Neuron (in vitro differentiated cells): Measurements from ENCODE around the gene MACO1.

Source experiments
- H2AFZ ChIP-seq: one replicate; pipeline ENCODE4 v1.6.1; 2013; ENCODE audit warnings: low read depth, mild to moderate bottlenecking, inconsistent platforms, low read length, moderate library complexity
- H3K27me3 ChIP-seq: one replicate; pipeline ENCODE4 v1.6.1; 2013; ENCODE audit warnings: low read length; ENCODE audit not compliant: insufficient read depth
- H3K36me3 ChIP-seq: one replicate; pipeline ENCODE4 v1.6.1; 2013; ENCODE audit warnings: low read length; ENCODE audit not compliant: insufficient read depth
- H3K4me1 ChIP-seq: one replicate; pipeline ENCODE4 v1.6.1; 2013; ENCODE audit warnings: low read length; ENCODE audit not compliant: insufficient read depth
- H3K4me3 ChIP-seq: 2 replicates; pipeline ENCODE4 v1.5.1; 2013; ENCODE audit warnings: mild to moderate bottlenecking, low read length, moderate library complexity
- H3K9me3 ChIP-seq: one replicate; pipeline ENCODE4 v1.6.1; 2013; ENCODE audit warnings: low read length

The MACO1 gene

DNA sequence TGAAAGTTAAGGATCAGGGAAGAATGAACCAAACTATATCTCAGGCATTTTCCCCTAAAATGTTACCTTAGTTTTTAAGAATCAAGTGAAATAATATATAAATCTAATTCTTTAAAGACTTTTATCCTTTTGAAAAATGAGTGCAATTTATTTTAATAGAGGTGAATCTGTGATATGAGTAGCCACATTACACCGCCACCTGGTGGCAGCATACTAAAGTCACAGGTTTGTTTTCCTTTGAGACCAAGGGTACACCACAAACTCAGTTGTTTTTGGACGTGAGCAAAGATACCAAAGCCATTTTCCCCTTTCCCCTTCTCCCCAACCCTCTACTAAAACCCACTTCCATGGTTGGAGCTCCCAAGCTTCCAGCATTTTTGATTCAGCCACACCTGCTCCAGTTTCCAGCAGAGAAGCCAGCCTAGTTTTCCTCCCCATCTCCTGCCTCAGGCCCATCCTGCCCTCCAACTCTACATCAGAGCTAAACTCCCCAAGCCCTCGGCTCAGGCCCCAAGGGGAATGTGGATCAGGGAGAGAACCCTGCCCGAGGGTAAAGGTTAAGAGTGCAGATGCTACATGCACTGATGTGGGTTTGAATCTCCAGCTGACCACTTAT is 89.9 kb downstream of the MACO1 start:
- Histone ChIP-seq H2AFZ (no peak overlapping the region), H3K27me3 (no peaks in the 10 kb centered on the region), H3K9me3 (peaks cover 8% of the 10 kb centered on the region), H3K4me1 (peaks cover 12% of the 10 kb centered on the region), H3K4me3 (no peak overlapping the region), H3K36me3 (no peaks in the 10 kb centered on the region)

DNA sequence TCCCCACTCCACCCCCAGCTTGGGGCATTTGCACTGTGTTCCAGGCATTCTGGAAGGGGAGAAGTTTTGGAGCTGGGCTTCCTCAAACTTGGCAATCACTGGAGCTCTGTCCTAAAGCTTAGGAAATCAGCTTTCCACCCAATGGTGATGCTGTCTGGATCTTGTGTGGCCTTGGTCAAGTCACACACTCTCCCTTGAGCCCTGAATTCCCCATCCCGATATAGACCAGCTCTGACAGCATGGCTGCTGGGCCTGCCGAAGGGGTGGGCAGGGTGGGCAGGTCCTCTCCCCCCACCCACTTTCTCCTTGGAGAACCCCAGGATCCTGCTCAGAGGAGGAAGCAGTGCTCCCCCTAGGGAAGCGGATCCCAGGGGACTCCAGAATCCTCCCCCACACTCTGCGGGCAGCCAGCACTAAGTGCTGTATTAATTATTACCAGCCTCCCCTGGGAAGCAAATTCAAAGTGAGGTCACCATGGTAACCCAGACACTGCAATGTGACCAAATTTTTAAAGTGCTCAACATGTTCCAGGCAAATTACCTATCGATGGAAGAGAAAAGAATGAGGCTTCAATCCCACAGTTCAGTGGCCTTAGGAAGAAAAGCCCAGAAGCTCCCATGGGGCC is 91.4 kb downstream of the MACO1 start:
- Histone ChIP-seq H3K27me3 (no peaks in the 10 kb centered on the region), H3K4me1 (peaks cover 12% of the 10 kb centered on the region), H2AFZ (no peak overlapping the region), H3K4me3 (no peak overlapping the region), H3K36me3 (no peaks in the 10 kb centered on the region), H3K9me3 (peaks cover 8% of the 10 kb centered on the region)

GRCh38 chr1:25523542-25523941 is 92.8 kb downstream of the MACO1 start:
- Histone ChIP-seq H3K9me3 (peaks cover 8% of the 10 kb centered on the region), H3K4me3 (no peak overlapping the region), H3K27me3 (no peaks in the 10 kb centered on the region), H3K36me3 (no peaks in the 10 kb centered on the region), H3K4me1 (peaks cover 12% of the 10 kb centered on the region), H2AFZ (no peak overlapping the region)

GRCh38 chr1:25524568-25525360 is 94.1 kb downstream of the MACO1 start:
- Histone ChIP-seq H2AFZ (no peak overlapping the region), H3K27me3 (no peaks in the 10 kb centered on the region), H3K4me1 (peaks cover 12% of the 10 kb centered on the region)

GRCh38 chr1:25525361-25525688 is 94.6 kb downstream of the MACO1 start:
- Histone ChIP-seq H3K4me1 (peaks cover 12% of the 10 kb centered on the region), H3K4me3 (no peak overlapping the region), H3K36me3 (no peaks in the 10 kb centered on the region), H3K27me3 (no peaks in the 10 kb centered on the region), H2AFZ (no peak overlapping the region), H3K9me3 (peaks cover 8% of the 10 kb centered on the region)

More at GRCh38 chr1:25524568-25525360, 94.1 kb downstream of the MACO1 start:
- H3K36me3 ChIP-seq = no peaks in the 10 kb centered on the region
- H3K4me3 ChIP-seq = no peak overlapping the region
- H3K9me3 ChIP-seq = peaks cover 8% of the 10 kb centered on the region

DNA sequence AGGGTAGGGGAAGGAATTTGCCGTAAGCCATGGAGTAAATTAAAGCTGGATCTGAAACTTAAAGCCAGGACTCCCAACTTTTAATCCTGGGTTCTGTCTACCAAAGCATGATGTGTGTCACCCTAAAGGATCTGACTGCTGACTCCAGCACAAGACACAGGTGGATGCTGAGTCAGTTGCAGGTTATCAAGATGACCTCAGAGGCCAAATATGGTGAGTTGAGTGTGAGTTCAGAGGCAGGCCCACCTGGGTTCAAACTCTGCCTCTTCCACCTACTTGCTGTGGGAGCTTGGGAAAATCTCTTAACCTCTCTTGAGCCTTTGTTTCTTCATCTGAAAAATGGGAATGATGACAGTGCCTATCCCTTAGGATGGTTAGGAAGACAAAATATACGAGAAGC is 96.1 kb downstream of the MACO1 start:
- peaks cover 10% of the 10 kb centered on the region for H3K4me1 ChIP-seq
- no peak overlapping the region for H2AFZ ChIP-seq
- no peak overlapping the region for H3K4me3 ChIP-seq
- no peaks in the 10 kb centered on the region for H3K27me3 ChIP-seq
- peaks cover 8% of the 10 kb centered on the region for H3K9me3 ChIP-seq
- no peaks in the 10 kb centered on the region for H3K36me3 ChIP-seq

DNA sequence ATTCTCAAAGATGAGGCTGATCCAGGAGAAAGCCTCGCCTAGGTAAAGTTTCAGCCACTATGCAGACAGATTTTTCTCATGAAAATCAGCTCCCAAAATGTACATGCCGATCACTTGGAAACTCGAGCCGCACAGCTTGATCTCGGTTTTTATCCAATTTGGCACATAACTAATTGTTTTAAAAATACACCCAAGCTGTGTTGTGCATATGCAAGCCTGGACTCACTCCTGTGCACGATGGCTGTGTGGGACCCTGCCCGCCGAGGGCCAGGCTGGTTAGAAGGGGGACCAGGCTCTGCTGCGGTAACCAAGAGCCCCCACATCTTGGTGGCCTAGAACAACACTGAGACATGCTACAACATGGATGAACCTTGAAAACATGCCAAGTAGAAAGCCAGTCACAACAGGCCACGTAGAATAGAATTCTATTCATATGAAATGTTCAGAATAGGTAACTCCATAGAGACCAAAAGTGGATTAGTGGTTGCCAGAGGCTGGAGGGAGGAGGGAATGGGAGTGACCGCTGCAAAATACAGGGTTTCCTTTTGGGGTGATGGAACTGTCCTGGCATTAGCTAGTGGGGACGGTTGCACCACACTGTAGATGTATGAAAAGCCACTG is 96.6 kb downstream of the MACO1 start:
- H2AFZ ChIP-seq = no peak overlapping the region
- H3K36me3 ChIP-seq = no peaks in the 10 kb centered on the region
- H3K4me1 ChIP-seq = peaks cover 5% of the 10 kb centered on the region
- H3K4me3 ChIP-seq = no peak overlapping the region
- peaks cover 8% of the 10 kb centered on the region for H3K9me3 ChIP-seq
- no peaks in the 10 kb centered on the region for H3K27me3 ChIP-seq

- Histone ChIP-seq H3K36me3 (no peaks in the 10 kb centered on the region), H3K4me3 (no peak overlapping the region), H3K27me3 (peaks cover 4% of the 10 kb centered on the region), H2AFZ (no peak overlapping the region), H3K4me1 (no peaks in the 10 kb centered on the region), H3K9me3 (peaks cover 8% of the 10 kb centered on the region)
Observed at GRCh38 chr1:25527946-25528595, 97.4 kb downstream of the MACO1 start.

DNA sequence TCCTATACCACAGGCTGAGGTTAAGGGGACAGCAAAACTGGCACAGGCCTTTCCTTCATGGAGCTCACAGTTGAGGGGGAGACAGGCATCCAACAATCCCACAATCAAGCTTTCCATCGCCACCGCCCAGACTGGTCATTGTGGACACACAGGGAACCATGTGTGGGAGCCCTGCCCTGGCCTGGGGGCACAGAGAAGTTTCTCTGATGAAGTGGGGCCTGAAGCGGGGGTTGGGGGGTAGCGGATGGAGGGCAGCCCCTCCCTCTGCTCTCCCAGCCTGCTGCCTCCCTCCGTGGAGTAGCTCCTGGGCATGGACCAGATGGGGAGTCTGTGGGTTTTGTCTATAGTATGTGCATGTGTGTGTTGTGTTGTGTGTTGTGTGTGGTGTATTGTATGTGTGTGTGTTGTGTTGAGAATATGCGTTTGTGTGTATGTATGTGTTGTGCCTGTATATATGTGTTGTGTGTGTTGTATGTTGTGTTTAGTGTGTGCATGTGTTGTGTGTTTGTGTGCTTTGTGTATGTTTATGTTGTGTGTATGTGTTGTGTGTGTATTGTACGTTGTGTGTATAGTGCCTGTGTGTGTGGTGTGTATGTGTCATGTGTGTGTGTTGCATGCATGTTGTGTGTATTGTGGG is 98.3 kb downstream of the MACO1 start:
- Histone ChIP-seq H3K4me3 (no peak overlapping the region), H3K36me3 (no peaks in the 10 kb centered on the region), H3K4me1 (no peaks in the 10 kb centered on the region), H3K27me3 (peaks cover 4% of the 10 kb centered on the region), H3K9me3 (peaks cover 8% of the 10 kb centered on the region), H2AFZ (no peak overlapping the region)

DNA sequence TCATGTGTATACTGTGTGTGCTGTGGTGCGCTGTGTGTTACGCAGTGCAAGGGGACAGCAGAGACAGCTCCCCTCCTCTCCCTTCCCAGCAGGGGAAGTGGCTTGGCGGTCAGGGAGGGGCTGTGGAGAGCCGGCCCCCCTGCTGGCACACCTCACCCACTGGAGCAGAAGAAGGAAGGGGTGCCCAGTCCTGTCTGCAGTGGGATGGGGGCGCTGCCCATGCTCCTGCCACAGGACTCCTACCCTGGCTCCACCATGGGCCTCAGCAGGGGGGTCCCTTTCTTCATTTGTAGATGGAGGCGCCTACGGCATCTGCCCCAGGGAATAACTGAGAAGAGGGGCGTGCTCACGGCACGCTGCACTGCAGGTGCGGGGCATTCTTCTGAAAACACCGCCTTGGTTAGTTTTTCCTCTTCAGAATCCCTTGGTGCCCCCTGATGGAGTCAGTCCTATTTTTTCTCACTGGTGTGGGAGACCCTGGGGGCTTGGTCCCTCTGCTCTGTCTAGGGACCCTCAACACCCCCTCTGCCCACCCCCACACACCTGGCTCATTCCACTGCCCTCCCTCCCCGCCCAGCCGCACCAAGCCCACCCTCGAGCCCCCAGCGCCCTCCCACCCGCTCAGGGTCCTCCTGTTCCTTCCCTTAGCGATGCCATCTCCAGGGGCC is 99.0 kb downstream of the MACO1 start:
- no peak overlapping the region for H2AFZ ChIP-seq
- H3K36me3 ChIP-seq = no peaks in the 10 kb centered on the region
- H3K27me3 ChIP-seq = peaks cover 4% of the 10 kb centered on the region
- H3K9me3 ChIP-seq = peaks cover 4% of the 10 kb centered on the region
- no peaks in the 10 kb centered on the region for H3K4me1 ChIP-seq
- H3K4me3 ChIP-seq = no peak overlapping the region

DNA sequence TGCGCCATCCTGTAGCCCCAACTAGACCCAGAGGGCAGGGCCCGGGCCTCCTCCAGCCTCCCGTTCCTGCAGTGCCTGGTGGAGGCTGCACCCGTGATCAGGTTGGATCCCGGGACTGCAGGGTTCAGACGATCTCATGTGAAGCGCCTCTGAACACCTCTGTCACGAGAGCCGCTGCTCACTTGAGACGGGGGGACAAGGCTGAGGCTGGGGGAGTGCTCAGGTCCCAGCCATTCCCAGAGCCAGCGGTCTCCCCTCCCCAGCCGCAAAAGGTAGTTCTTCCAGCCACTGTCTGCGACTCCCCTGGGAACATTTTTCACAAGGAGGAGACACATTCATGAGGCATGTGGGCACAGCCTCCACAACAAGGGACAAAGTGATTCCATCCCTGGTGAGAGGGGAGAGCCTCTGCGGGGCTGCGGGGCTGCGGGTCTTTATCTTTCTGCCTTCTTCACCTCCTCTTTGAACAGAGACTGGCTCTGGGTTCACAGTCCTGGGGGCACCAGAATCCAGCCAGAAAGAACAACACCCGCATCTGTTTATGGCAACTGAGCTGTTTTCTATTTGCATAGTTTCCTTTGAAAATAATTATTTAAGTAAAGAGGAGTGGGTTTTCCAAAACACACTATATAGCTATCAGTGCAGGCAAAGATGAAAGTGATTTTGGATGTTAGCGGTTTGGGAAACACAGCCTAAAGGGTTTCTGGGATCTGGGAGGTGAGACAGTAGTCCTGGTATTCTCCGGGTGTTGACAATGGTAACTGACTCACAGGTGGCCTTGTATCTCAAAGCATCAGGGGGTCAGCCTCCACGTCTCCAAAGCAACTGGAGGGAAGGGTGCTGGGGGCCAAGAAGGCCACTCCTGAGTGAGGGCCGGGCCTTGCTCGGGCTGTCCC is 99.7 kb downstream of the MACO1 start:
- Histone ChIP-seq H3K4me3 (no peak overlapping the region), H3K9me3 (peaks cover 2% of the 10 kb centered on the region), H2AFZ (no peak overlapping the region), H3K4me1 (peaks cover 4% of the 10 kb centered on the region), H3K27me3 (peaks cover 4% of the 10 kb centered on the region), H3K36me3 (no peaks in the 10 kb centered on the region)
